K562 (cell line): ENCODE data around the gene GRIP1. TPM values are rescaled to one million over a fixed set of nuclear protein-coding genes. Genes with fewer than 3 reads are reported as not detected.

Experiments
- ATAC-seq: fragments of 200-7000 bp; cut with Tn5 transposase; 3 replicates; pipeline ENCODE4 v1.9.1; 2020; ENCODE audit warnings: moderate library complexity
- BruUV-seq: library from RNA; stranded (reverse); fragments of 400-500 nt; replicated peaks from 2 replicates; lab custom pipeline; 2021; lab: Mats Ljungman, UMichigan
- CTCF ChIA-PET: fragments of 300-600 bp; formaldehyde crosslinking; extraction: SDS; loops from one replicate; lab custom pipeline; 2021; ENCODE audit warnings: low intra/inter-chr PET ratio; lab: Yijun Ruan, JAX
- POLR2A ChIA-PET: fragments of 300-600, 350-650 bp; sonication (Branson Sonifier 250); formaldehyde crosslinking; extraction: SDS; loops from one replicate; lab custom pipeline; 2021; ENCODE audit warnings: antibody characterized with exemption, inconsistent platforms; lab: Yijun Ruan, JAX
- DNase-seq, 4 experiments: peaks; one replicate each; pipeline versions ENCODE4 v3.0.0 to v3.0.0-alpha.2; 2011 to 2018; ENCODE audit warnings: low spot score in 3 of 4, mixed read lengths in 3 of 4; ENCODE audit errors: extremely low read depth in 1 of 4
- FAIRE-seq: peaks from 2 replicates; lab custom pipeline; 2011; peaks lifted over from hg19 to GRCh38; lab: Jason Lieb, UNC
- H2AFZ ChIP-seq: 2 replicates; pipeline ENCODE4 v1.6.0; 2011; ENCODE audit warnings: low read depth, low read length, control low read depth, inconsistent platforms
- H3K27ac ChIP-seq: fragments of 200-600 bp; 3 replicates; pipeline ENCODE4 v1.8.0; 2011; ENCODE audit warnings: low read depth, mild to moderate bottlenecking, control low read depth, inconsistent platforms, low read length, moderate library complexity, mixed read lengths; ENCODE audit errors: extremely low read depth
- H3K27me3 ChIP-seq, 2 experiments: fragments of 300-600 bp in 1 of 2; 2 replicates in 1 of 2; 3 replicates in 1 of 2; pipeline versions ENCODE4 v1.6.0 to v1.8.0; 2011; ENCODE audit warnings: inconsistent platforms in 2 of 2, low read length in 2 of 2, mild to moderate bottlenecking in 1 of 2, mixed read lengths in 1 of 2, moderate library complexity in 1 of 2; ENCODE audit not compliant: control insufficient read depth in 2 of 2, insufficient read depth in 2 of 2
- H3K36me3 ChIP-seq: fragments of 300-600 bp; 3 replicates; pipeline ENCODE4 v1.8.0; 2011; ENCODE audit warnings: mild to moderate bottlenecking, low read length, inconsistent platforms; ENCODE audit not compliant: control insufficient read depth, insufficient read depth
- H3K4me1 ChIP-seq, 2 experiments: fragments of 200-600 bp in 1 of 2; replicated peaks in 1 of 2; 2 replicates in 1 of 2; 3 replicates in 1 of 2; pipeline versions ENCODE4 v1.5.1 to v1.8.0; 2011; ENCODE audit warnings: inconsistent platforms in 2 of 2, low read length in 2 of 2, mild to moderate bottlenecking in 1 of 2, mixed read lengths in 1 of 2, moderate library complexity in 1 of 2; ENCODE audit not compliant: control insufficient read depth in 2 of 2, insufficient read depth in 2 of 2
- H3K4me2 ChIP-seq: 2 replicates; pipeline ENCODE4 v1.6.1; 2011; ENCODE audit warnings: low read length, control low read depth, inconsistent platforms, mixed read lengths; ENCODE audit not compliant: insufficient read depth
- H3K4me3 ChIP-seq: fragments of 200-600 bp; sonication (generic), shearing (Covaris generic); 2 replicates; pipeline ENCODE4 v1.5.1; 2016; ENCODE audit warnings: control low read depth, inconsistent platforms
- H3K79me2 ChIP-seq: fragments of 200-600 bp; 3 replicates; pipeline ENCODE4 v1.8.0; 2011; ENCODE audit warnings: low read length, inconsistent platforms; ENCODE audit not compliant: control insufficient read depth, insufficient read depth
- H3K9ac ChIP-seq, 2 experiments: 2 replicates each; pipeline versions ENCODE4 v1.6.0 to v1.6.1; 2011; ENCODE audit warnings: low read depth in 2 of 2, low read length in 2 of 2, control low read depth in 1 of 2, inconsistent platforms in 1 of 2, mild to moderate bottlenecking in 1 of 2, mixed read lengths in 1 of 2; ENCODE audit not compliant: insufficient read depth in 1 of 2
- H3K9me1 ChIP-seq: one replicate; pipeline ENCODE4 v1.6.0; 2011; ENCODE audit warnings: inconsistent platforms, mild to moderate bottlenecking, low read length, moderate library complexity; ENCODE audit not compliant: control insufficient read depth, insufficient read depth
- H3K9me3 ChIP-seq: replicated peaks from 2 replicates; pipeline ENCODE4 v1.5.1; 2011; ENCODE audit warnings: low read depth, low read length, inconsistent platforms; ENCODE audit not compliant: control insufficient read depth, insufficient read depth
- H4K20me1 ChIP-seq: replicated peaks from 2 replicates; pipeline ENCODE4 v1.6.1; 2011; ENCODE audit warnings: low read length, inconsistent platforms, mixed read lengths; ENCODE audit not compliant: control insufficient read depth, insufficient read depth
- MNT ChIP-seq, 2 experiments: fragments of 450-650 bp; conservative IDR thresholded peaks; 2 replicates each; pipeline ENCODE4 v1.6.1; 2017; ENCODE audit warnings: mild to moderate bottlenecking in 2 of 2, moderate library complexity in 2 of 2
- NRF1 ChIP-seq, 2 experiments: fragments of 450-650 bp; IDR thresholded peaks in 1 of 2; conservative IDR thresholded peaks in 1 of 2; 2 replicates each; pipeline ENCODE4 v1.6.1; 2014; ENCODE audit warnings: mild to moderate bottlenecking in 2 of 2
- TEAD2 ChIP-seq: fragments of 450-650 bp; IDR thresholded peaks from 2 replicates; pipeline ENCODE4 v1.6.1; 2016; ENCODE audit warnings: missing genetic modification characterization, control low read depth, missing compliant biosample characterization
- in situ Hi-C: fragments of 300-500 bp; cut with MboI; formaldehyde crosslinking; loops from 4 replicates; pipeline ENCODE4 v1.15.0; 2018; ENCODE audit warnings: inconsistent platforms, mixed read lengths
- intact Hi-C: fragments of 100-400 bp; cut with micrococcal nuclease; formaldehyde crosslinking; loops from 2 replicates; pipeline ENCODE4 v1.14.2; 2022
- polyA plus RNA-seq, 8 experiments: library from polyadenylated mRNA; depleted of rRNA in 4 of 8; stranded (reverse) in 5 of 8; unstranded in 3 of 8; fragments of >200 nt; fragmentation: Nextera tagmentation in 2 of 8; fragmentation: Illumina TruSeq in 1 of 8; extraction: Ambion mirVana in 2 of 8; extraction: Trizol in 1 of 8; gene quantifications; 2 replicates each; pipeline versions ENCODE4 v1.2.1 to v1.2.3, GENCODE V29; 2011 to 2014; ENCODE audit warnings: inconsistent platforms in 1 of 8, missing spikeins in 1 of 8
- total RNA-seq, 7 experiments: library from RNA; depleted of rRNA in 6 of 7; stranded (reverse); fragments of >200 nt in 6 of 7; fragmentation: Illumina TruSeq in 2 of 7; extraction: Trizol in 2 of 7; gene quantifications; 2 replicates each; pipeline versions ENCODE4 v1.2.1 to v1.2.3, GENCODE V29; 2011 to 2021; ENCODE audit warnings: low replicate concordance in 1 of 7
- TF ChIP-seq, protein P1 (sequence below): sonication (generic); formaldehyde crosslinking; IDR thresholded peaks from 2 replicates; pipeline ENCODE4 v1.8.1; 2023; ENCODE audit warnings: mild to moderate bottlenecking, missing genetic modification reagents

The GRIP1 gene
- total and polyA plus RNA-seq, 9 of the 15 experiments (the other 6 are each of a cell fraction or from before 2014, with no cell fraction given): 0.28 to 1.2 (median 0.45) TPM

- POLR2A ChIA-PET: no interaction called here
- no peaks in the 10 kb centered on the region for H3K4me1 ChIP-seq
- ATAC-seq: no peak
- H4K20me1 ChIP-seq: no peaks in the 10 kb centered on the region
- H3K4me2 ChIP-seq: no peak overlapping the region
- H3K27ac ChIP-seq: no peak overlapping the region
- no peaks in the 10 kb centered on the region for H3K36me3 ChIP-seq
- CTCF ChIA-PET: no interaction called here
- no peaks in the 10 kb centered on the region for H3K79me2 ChIP-seq
- H3K27me3 ChIP-seq: no peaks in the 10 kb centered on the region
- no peaks in the 10 kb centered on the region for H3K9me1 ChIP-seq
- TF ChIP-seq TEAD2 (tag) (no peak), MNT (conservative IDR thresholded peaks at IDR 0.05) (no peak), NRF1 (conservative IDR thresholded peaks at IDR 0.05 in 1 of 2, IDR thresholded peaks at IDR 0.05 in 1 of 2) (no peak)
- TF ChIP-seq, protein P1, sequence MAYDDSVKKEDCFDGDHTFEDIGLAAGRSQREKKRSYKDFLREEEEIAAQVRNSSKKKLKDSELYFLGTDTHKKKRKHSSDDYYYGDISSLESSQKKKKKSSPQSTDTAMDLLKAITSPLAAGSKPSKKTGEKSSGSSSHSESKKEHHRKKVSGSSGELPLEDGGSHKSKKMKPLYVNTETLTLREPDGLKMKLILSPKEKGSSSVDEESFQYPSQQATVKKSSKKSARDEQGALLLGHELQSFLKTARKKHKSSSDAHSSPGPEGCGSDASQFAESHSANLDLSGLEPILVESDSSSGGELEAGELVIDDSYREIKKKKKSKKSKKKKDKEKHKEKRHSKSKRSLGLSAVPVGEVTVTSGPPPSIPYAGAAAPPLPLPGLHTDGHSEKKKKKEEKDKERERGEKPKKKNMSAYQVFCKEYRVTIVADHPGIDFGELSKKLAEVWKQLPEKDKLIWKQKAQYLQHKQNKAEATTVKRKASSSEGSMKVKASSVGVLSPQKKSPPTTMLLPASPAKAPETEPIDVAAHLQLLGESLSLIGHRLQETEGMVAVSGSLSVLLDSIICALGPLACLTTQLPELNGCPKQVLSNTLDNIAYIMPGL (CRISPR knock-in tag): no peak
- TF ChIP-seq, all 486 proteins: peak for 0
- intact Hi-C loops (no loop called here), in situ Hi-C loops (no loop called here)
- H3K9ac ChIP-seq: no peak overlapping the region
- DNase-seq (no peak), FAIRE-seq (no peak)
- H3K4me3 ChIP-seq: no peak overlapping the region
- H2AFZ ChIP-seq: no peak overlapping the region
- BruUV-seq: no TSS peak
- no peaks in the 10 kb centered on the region for H3K9me3 ChIP-seq
Observed at GRCh38 chr12:66453844-66454243, 225.0 kb downstream of the GRIP1 start.
